HG03571 (cell line): ENCODE results near the gene EVPL.

Experiments
- ATAC-seq: cut with Tn5 transposase; IDR thresholded peaks from one replicate; pipeline ENCODE4 v1.9.1; 2021; ENCODE audit not compliant: unreplicated experiment

EVPL gene

GRCh38 chr17:76018340-76018680, 8.8 kb downstream of the EVPL start:
- ATAC-seq = no peak

DNA sequence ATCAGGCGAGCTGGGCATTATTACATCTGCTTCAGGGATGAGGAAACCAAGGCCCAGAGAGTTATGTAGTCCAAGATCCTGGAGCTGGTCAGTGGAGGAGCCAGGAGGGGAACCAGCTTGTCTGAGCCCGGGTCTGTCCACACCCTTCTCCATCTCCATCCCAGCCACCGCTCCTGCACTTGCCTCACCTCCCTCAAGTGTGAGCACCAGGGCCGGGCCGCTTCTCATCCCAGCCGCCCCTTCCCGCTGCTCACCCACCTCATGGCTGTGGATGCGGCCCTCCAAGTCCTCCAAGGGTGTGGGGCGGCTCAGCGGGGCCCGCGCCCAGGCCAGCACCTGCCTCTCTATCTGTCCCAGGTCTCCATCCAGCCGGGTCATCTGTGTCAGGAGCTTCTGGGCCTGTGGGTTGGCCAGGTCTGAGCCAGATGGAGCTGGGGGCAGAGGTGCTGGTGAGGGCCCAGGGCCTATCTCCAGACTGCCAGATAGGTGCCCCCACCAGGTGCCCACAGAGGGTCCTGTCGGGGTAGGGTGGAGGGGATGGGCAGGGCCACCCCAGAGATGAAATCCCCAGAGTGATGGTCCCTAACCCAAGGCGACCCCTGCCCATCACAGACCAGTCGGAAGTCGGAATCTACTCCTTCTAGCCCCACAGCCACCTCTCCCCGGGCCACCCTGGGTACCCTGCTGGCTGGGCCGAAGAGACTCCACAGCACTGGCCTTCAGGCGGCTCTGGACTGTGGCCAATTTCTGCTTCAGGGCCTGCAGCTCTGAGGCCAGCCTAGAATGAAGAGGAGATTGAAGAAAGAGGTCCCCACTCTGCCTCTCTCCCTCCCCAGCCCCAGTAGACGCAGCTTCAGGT, 9.4 kb downstream of the EVPL start:
- no peak for ATAC-seq

- no peak for ATAC-seq
These were observed 12.2 kb downstream of the EVPL start for GRCh38 chr17:76014925-76015261.

- ATAC-seq = no peak
These were observed 12.8 kb downstream of the EVPL start for GRCh38 chr17:76014100-76014924.

- ATAC-seq = no peak
These were observed 13.7 kb downstream of the EVPL start for GRCh38 chr17:76013377-76013932.

- no peak for ATAC-seq
These were observed 15.2 kb downstream of the EVPL start for GRCh38 chr17:76011951-76012350.

DNA sequence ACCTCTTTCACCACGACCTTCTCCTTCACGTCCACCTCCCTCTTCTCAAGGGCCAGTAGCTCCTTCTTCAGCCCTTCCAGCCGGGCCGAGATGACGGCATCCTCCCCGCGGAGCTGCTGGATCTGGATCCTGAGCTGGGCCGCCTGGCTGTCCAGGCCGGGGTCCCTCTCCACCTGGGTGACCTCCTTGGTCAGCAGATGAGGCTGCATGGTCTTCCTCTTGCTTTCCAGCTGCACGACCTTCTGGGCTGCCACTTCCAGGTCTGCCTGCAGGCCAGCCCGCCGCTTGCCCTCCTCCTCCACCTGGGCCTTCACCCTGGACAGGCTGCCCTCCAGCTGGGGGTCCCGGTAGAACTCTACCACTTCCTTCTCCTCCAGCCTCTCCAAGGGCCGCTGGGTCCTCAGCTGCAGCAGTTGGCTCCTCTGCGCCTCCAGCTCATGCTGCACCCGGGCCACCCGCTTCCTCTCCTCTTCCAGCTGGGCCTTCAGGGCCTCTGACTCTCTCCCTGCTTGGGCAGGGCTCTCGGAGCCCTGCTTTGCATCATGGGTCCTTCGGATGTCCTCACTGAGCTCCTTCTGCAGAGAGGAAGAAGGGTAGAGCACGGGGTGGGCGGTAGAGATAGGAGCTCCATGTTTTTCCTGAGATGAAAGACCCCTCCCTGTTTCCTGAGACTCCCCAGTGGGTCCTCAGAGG, 17.0 kb downstream of the EVPL start:
- no peak for ATAC-seq

GRCh38 chr17:76009447-76009846, 17.7 kb downstream of the EVPL start:
- ATAC-seq = no peak

- ATAC-seq = no peak
These were observed 18.3 kb downstream of the EVPL start for GRCh38 chr17:76008630-76009425.

GRCh38 chr17:76008208-76008607, 18.9 kb downstream of the EVPL start:
- no peak for ATAC-seq

DNA sequence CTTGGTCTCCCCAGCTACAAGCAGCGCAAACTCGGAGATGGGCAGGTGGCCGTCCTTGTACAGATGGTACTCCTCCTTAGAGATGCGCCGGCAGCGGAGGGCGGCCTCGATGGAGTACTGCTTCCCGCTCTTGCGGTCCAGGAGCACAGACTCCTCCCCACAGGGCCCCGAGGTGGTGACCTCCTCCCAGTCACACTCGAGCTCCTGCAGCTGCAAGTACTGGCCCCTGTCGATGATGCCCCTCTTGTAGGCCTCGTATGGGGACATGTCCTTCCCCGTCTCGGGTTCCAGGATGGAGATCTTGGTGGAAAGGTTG, 19.3 kb downstream of the EVPL start:
- no peak for ATAC-seq

DNA sequence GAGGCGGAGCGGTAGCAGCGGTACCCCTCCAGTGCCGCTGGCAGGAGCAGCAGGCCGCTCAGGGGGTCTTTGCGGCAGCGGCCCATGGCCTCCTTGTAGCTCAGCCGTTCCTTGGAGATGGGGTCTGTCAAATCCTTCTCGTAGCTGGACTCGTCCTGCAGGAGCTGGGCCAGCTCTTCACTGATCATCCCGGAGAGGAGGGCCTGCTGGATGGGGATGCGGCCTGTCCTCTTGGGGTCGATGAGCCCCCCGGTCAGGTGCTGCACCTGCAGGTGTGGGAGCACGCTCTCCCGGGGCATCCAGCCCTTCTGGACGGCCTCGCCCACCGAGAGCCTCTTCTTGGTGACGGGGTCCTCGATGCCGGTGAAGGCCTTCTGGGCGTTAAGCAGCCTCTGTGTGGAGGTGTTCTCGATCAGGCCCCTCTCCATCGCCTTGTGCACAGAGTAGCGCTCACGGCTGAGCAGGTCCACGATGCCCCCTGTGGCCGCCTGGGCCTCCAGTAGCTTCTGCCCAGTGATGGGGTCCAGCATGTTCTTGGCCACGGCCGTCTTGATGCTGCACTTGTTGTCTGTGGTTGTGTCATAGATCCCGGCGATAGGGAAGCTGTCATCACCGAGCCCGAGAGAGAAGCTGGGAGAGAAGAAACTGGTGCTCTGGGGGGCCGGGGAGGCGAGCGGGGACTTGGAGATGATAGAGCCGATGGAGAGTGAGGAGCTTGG, 19.8 kb downstream of the EVPL start:
- ATAC-seq = no peak

GRCh38 chr17:76005263-76006149, 21.6 kb downstream of the EVPL start:
- no peak for ATAC-seq

DNA sequence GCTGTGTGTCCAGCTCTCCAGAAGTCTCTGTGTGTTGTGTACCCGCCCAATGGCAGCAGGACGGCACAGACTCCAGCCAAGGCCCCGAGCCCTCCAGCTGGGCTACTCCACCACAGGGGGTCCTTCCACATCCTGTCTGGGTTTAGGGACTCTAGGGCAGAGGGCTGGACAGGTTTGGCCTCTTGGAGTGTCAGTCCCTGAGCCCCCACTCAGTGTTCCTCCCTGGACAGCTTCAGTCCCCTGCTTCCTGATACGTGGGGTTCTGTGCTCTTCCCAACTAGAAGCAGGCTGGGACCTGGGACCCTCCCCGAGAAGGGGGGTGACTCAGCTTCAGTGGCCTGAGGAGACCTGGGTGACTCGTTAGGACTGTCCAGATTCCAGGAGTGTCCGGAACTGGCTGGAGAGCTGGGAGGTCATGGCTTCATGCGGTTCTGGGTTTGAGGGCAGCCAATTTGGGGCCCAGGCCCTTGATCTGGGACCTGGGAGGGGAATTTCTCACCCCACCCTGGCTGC, 22.3 kb downstream of the EVPL start:
- no peak for ATAC-seq

- ATAC-seq = no peak
These were observed 23.2 kb downstream of the EVPL start for GRCh38 chr17:76003915-76004314.

- no peak for ATAC-seq
These were observed 25.0 kb downstream of the EVPL start for GRCh38 chr17:76002100-76002499.

DNA sequence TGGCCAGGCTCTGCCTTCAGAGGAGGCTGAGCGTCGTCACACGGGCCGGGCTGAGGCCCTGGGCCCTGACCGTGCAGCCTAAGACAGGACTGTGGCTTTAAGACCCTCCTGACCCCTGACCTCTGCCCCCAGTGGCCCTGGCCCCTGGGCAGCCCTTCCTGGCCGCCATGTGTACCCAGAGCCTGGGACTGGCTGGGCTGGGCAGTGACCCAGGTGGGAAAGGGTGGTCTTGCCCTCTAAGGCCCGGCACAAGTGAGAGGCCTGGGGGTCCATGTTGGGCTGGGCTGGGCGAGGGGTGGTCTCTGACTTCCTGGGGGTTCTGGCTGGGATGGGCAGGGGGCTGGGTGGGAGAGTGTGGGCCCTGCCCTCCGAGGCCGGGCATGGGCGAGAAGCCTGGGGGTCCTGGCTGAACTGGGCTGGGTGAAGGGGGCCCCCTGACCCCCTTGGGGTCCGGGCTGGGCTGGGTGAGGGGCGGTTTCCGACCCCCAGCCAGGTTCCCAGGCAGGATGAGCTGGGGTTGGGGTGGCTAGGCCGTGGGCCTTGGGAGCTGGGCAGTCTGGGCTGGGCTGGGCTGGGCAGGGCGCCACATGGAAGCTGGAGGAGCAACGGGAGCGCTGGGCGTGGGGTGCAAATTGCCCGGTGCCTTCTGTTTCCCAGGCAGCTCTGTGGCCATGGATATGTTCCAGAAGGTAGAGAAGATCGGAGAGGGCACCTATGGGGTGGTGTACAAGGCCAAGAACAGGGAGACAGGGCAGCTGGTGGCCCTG, 26.2 kb downstream of the EVPL start, which contains the start of gene CDK3:
CDK3 (plus strand) TSS at position 101 of the 767 bp plus-strand sequence; CDS start at position 672, 571 bp downstream.
- no peak for ATAC-seq
